Measurements from ENCODE around the gene AVL9.
"Not testable (repeated sequence)": the region's sequence is repeated elsewhere in the genome, so short reads cannot be mapped to it uniquely, and the experiment has no call there.

AVL9 gene

GRCh38 chr7:32592701-32593100 lies 97.4 kb downstream of the AVL9 start:
- no peak for DNase-seq

- DNase-seq, result no peak
Measured at GRCh38 chr7:32594965-32595490, 99.7 kb downstream of the AVL9 start.

- not testable (repeated sequence) for DNase-seq
Measured at GRCh38 chr7:32601196-32601595, 105.9 kb downstream of the AVL9 start.

- DNase-seq, result no peak
Measured at GRCh38 chr7:32602470-32602869, 107.2 kb downstream of the AVL9 start.

- DNase-seq, result not testable (repeated sequence)
Measured at GRCh38 chr7:32603492-32603891, 108.2 kb downstream of the AVL9 start.

- DNase-seq, result not testable (repeated sequence)
Measured at GRCh38 chr7:32604047-32604446, 108.8 kb downstream of the AVL9 start.

- no peak for DNase-seq
Measured at GRCh38 chr7:32605032-32605431, 109.7 kb downstream of the AVL9 start.

- DNase-seq, result no peak
Measured at GRCh38 chr7:32609463-32609862, 114.2 kb downstream of the AVL9 start.

- no peak for DNase-seq
Measured at GRCh38 chr7:32611201-32612099, 116.2 kb downstream of the AVL9 start.

GRCh38 chr7:32616625-32617024 lies 121.3 kb downstream of the AVL9 start:
- no peak for DNase-seq

- DNase-seq, result no peak
Measured at GRCh38 chr7:32618470-32618869, 123.2 kb downstream of the AVL9 start.

GRCh38 chr7:32618987-32619386 lies 123.7 kb downstream of the AVL9 start:
- DNase-seq, result no peak

- not testable (repeated sequence) for DNase-seq
Measured at GRCh38 chr7:32619416-32619815, 124.1 kb downstream of the AVL9 start.

- no peak for DNase-seq
Measured at GRCh38 chr7:32631021-32631420, 135.7 kb downstream of the AVL9 start.

GRCh38 chr7:32631590-32632497 lies 136.6 kb downstream of the AVL9 start:
- DNase-seq, result not testable (repeated sequence)

- DNase-seq, result not testable (repeated sequence)
Measured at GRCh38 chr7:32633446-32633845, 138.2 kb downstream of the AVL9 start.

GRCh38 chr7:32634798-32635393 lies 139.6 kb downstream of the AVL9 start:
- DNase-seq, result not testable (repeated sequence)

GRCh38 chr7:32636725-32637462 lies 141.6 kb downstream of the AVL9 start:
- not testable (repeated sequence) for DNase-seq

GRCh38 chr7:32637611-32638010 lies 142.3 kb downstream of the AVL9 start:
- not testable (repeated sequence) for DNase-seq
